Urinary bladder (tissue), 4 donors: ENCODE measurements around the gene R3HCC1L. TPM values are rescaled to one million over a fixed set of nuclear protein-coding genes. Genes with fewer than 3 reads are reported as not detected.
"Not testable (repeated sequence)": the region's sequence is repeated elsewhere in the genome, so short reads cannot be mapped to it uniquely, and the experiment has no call there.

Experiments used
- DNase-seq: peaks from one replicate; pipeline ENCODE4 v3.0.0-alpha.2; 2015; ENCODE audit errors: extremely low spot score
- H3K27ac ChIP-seq: one replicate; pipeline ENCODE4 v1.5.1; 2013; ENCODE audit warnings: low read depth, mild to moderate bottlenecking, moderate library complexity
- H3K36me3 ChIP-seq: one replicate; pipeline ENCODE4 v1.6.1; 2013; ENCODE audit warnings: mild to moderate bottlenecking, moderate library complexity; ENCODE audit not compliant: insufficient read depth
- H3K4me1 ChIP-seq: one replicate; pipeline ENCODE4 v1.6.1; 2013; ENCODE audit warnings: mild to moderate bottlenecking, moderate library complexity; ENCODE audit not compliant: insufficient read depth
- H3K4me3 ChIP-seq: one replicate; pipeline ENCODE4 v1.5.1; 2013; ENCODE audit warnings: low read depth, low read length
- WGBS: extraction: QIAGEN DNeasy Blood & Tissue Kit; methylation state at CpG from one replicate; pipeline ENCODE4 v1.1.7; 2013; 5-methylcytosine and 5-hydroxymethylcytosine counted together
- polyA plus RNA-seq: library from polyadenylated mRNA; stranded (reverse); fragments of 200-250 nt; gene quantifications from one replicate; pipeline ENCODE4 v1.2.3, GENCODE V29; 2013
- total RNA-seq: library from RNA; depleted of rRNA; stranded (reverse); fragments of >200 nt; gene quantifications from one replicate; pipeline ENCODE4 v1.2.3, GENCODE V29; 2014
- donor health status: healthy with polysubstance abuse.
- donor health status: healthy.

R3HCC1L gene
- total and polyA plus RNA-seq, 2 donors: 9.5 to 24.0 TPM

DNA sequence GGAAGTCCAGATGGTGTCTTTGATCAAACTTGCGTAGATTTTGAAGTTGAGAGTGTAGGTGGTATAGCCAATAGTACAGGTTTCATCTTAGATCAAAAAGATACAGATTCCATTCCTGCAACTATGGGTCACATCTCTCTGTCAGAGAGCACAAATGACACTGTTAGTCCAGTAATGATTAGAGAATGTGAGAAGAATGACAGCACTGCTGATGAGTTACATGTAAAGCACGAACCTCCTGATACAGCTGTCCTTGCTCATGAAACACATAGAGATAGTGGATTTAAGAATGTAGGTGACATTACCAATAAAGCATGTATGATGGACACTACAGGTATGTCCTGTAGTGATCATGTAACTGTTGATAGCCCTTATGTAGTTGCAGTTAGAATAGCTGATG is 74.5 kb downstream of the R3HCC1L start:
- Histone ChIP-seq H3K4me3 (no peak overlapping the region), H3K36me3 (peaks cover 2% of the 10 kb centered on the region), H3K27ac (no peak overlapping the region), H3K4me1 (no peaks in the 10 kb centered on the region)
- 97% methylated on average over 2 of the region's 2 CpGs for WGBS
- DNase-seq: no peak

DNA sequence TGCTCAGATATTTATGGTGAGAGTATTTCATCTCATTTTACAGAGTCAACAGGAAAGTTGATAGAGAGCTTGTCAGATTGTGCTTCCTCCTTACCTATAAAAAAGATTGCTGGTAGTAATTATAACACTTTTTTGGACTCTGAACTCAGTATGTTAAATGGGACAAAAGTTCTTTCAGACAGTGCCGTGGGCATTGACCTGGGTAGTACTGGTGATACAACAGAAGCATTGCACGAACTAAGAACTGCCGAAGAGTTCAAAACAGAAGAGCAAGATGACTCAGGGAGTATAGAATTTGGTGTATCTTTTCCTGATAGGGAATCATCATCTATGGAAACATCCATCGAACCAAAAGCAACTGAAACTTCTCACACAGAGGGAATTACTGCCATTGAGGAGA is 75.0 kb downstream of the R3HCC1L start:
- Histone ChIP-seq H3K4me3 (no peak overlapping the region), H3K27ac (no peak overlapping the region)
- 97% methylated on average over 4 of the region's 4 CpGs for WGBS

DNA sequence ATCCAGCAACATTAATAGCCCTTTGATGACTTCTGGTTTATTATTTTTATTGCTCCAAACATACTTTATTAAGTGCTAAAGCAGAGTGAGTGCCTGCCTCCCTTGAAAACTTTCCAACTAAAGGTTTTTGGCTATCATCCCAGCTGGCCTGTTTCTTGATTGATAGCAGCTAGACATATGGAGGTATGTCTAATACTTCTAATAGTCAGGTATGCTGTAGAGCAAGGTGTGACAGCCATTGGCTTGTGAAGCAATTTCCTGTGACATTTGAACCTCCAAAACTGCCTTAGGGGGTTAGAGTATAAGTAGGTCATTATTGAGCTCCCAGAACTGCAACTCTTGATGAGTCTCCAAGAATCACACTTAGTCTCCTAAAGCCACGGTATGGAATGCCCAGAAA is 77.7 kb downstream of the R3HCC1L start:
- Histone ChIP-seq H3K4me3 (no peak overlapping the region), H3K27ac (no peak overlapping the region), H3K4me1 (no peaks in the 10 kb centered on the region), H3K36me3 (peaks cover 2% of the 10 kb centered on the region)
- 77% methylated on average over 1 of the region's 1 CpG for WGBS
- DNase-seq: no peak

More for the DNA sequence above, 75.0 kb downstream of the R3HCC1L start:
- peaks cover 2% of the 10 kb centered on the region for H3K36me3 ChIP-seq
- no peaks in the 10 kb centered on the region for H3K4me1 ChIP-seq
- no peak for DNase-seq

DNA sequence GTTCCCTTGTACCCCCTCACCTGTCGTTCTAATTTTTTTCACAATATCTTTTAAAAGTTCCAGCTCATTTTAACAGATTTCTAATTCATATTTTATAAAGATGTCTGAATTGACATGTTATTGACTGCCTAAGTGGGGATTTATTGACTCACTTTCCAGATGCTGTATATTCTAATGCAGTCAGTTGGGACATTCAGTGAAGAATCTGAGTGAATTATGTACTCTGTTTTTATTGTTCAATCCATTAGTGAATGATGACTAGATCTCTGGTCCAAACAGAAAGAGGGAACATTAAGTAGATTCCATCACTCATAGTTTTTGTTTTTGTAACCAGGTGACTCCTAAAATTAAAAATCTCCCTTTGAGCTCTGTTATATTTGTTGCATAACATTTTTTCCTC is 79.3 kb downstream of the R3HCC1L start:
- H3K36me3 ChIP-seq: peaks cover 2% of the 10 kb centered on the region
- no peak overlapping the region for H3K4me3 ChIP-seq
- no peak overlapping the region for H3K27ac ChIP-seq
- H3K4me1 ChIP-seq: no peaks in the 10 kb centered on the region
- DNase-seq: no peak
- WGBS: 93% methylated on average over 1 of the region's 1 CpG

DNA sequence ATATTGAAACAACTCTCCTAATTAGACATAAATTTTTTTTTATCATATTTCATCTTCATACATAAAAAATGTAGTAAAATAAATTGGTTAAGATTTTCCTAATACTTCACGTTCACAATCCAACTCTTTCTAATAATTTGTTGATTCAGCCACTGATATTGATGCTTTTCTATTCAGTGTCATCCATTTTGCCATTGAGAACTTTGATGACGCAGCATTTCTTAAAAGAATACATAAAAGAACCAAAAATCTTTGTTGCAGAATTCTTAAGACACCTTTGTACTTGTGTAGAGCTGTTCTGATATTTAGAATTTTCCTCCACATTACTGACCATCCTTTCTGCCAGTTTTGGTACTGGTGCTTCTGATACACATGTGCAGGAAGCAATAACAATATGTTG is 80.9 kb downstream of the R3HCC1L start:
- no peak overlapping the region for H3K4me3 ChIP-seq
- 93% methylated on average over 2 of the region's 2 CpGs for WGBS
- no peaks in the 10 kb centered on the region for H3K4me1 ChIP-seq
- no peak for DNase-seq
- H3K27ac ChIP-seq: no peak overlapping the region
- H3K36me3 ChIP-seq: no peaks in the 10 kb centered on the region

DNA sequence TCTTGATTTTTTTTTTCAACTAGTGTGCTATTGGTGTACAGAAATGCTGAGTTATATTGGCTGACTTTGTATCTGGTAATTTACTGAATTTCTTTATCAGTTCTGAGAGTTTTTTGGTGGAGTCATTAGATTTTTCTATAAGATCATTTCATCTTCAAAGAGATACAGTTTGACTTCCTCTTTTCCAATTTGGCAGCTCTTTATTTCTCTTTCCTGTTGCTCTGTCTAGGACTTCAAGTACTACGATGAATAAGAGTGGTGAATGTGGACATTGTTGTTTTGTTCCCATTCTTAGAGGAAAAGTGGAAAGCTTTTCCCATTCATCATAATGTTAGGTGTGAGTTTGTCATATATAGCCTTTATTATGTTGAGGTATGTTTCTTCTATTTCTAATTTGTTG is 83.3 kb downstream of the R3HCC1L start:
- Histone ChIP-seq H3K4me1 (no peaks in the 10 kb centered on the region), H3K27ac (no peak overlapping the region), H3K4me3 (no peak overlapping the region), H3K36me3 (no peaks in the 10 kb centered on the region)
- 80% methylated on average over 1 of the region's 1 CpG for WGBS
- no peak for DNase-seq

DNA sequence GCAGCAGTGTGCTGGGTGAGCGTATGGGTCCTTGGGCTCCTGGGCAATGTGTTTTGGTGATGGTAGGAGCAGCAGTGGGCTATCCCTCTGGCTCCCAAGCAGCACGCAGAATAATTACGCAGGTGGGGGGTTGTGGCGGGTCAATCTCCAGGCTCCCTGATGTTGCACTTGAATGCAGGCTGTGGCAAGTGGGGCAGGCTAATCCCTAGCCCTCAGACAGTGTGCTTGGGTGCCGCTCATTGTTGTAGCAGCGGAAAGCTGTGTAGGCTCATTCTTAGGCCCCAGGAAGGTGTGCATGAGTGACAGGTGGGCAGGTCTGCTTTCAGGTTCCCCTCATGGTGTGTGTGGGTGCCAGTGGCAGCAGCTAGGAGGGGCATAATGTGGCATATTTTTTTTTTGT is 89.4 kb downstream of the R3HCC1L start:
- Histone ChIP-seq H3K4me3 (no peak overlapping the region), H3K27ac (no peak overlapping the region), H3K4me1 (no peaks in the 10 kb centered on the region), H3K36me3 (no peaks in the 10 kb centered on the region)
- DNase-seq: no peak
- WGBS: 95% methylated on average over 6 of the region's 6 CpGs

DNA sequence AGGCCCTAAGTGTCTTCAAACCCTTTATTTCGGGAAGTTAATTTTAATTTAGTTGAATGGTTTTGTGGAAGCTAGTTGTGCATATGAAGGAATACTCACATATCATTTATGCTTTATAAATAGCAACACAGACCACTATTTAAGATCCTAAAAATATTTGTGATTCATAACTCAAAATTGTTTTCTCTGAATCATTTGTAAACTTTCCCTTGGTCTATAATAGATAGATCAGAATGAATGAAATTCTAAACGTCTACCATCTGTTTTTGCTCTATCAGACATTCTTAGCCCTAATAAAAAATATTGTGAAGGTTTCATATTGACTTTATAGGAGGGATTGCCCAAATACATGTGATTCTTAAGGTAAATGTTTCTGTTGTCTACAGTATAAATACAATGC is 90.1 kb downstream of the R3HCC1L start:
- DNase-seq: no peak
- no peaks in the 10 kb centered on the region for H3K4me1 ChIP-seq
- 62% methylated on average over 2 of the region's 2 CpGs for WGBS
- no peak overlapping the region for H3K4me3 ChIP-seq
- H3K27ac ChIP-seq: no peak overlapping the region
- H3K36me3 ChIP-seq: no peaks in the 10 kb centered on the region

DNA sequence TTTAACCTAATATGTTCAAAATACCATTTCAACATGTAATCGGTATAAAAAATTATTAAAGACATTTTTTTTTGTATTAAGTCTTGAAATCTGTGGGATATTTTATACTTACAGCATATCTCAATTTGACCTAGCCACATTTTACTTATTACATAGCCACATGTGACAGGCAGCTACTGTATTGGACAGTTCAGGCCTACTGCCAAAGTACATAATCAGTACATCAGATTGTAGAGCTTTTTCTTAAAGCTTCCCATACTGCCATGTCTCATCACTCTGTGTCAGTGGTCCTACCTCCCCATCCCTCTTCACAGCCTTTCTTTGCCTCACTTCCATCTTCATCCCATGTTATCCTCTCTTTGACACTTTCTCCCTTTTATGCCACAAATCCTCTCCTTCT is 90.5 kb downstream of the R3HCC1L start:
- Histone ChIP-seq H3K27ac (no peak overlapping the region), H3K36me3 (no peaks in the 10 kb centered on the region), H3K4me1 (no peaks in the 10 kb centered on the region), H3K4me3 (no peak overlapping the region)
- WGBS: 92% methylated on average over 1 of the region's 1 CpG
- no peak for DNase-seq

DNA sequence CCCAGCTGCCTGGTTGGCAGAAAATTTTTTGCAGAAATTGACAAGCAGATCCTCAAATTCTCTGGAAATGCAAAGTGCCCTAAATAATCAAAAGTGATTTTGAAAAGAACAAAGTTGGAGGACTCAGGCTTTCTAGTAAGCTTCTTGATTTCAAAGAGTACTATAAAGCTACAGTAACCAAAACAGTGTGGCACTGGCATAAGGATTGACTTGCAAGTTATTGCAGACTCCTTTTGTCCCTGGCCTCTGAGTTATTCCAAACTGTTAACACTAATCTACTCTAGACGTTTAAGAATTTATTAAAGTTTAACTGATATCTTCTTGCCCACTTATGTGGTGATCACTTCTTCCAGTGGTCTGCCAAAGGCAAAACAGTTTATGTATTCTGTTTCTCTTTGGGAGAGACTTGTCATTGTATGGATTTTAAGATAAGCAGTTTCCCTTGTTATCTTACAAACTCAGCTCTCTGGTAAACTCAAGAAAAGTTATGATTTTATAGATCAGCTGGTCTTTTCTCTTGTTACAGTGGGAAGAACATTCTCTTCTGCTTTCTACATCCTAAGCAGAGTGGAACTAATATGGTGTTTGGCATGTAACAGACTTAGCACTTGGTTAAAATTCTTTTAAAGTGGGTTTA is 92.2 kb downstream of the R3HCC1L start:
- H3K27ac ChIP-seq: no peak overlapping the region
- H3K4me3 ChIP-seq: no peak overlapping the region
- WGBS: 33% methylated on average over 1 of the region's 1 CpG
- no peaks in the 10 kb centered on the region for H3K36me3 ChIP-seq
- no peaks in the 10 kb centered on the region for H3K4me1 ChIP-seq
- no peak for DNase-seq

DNA sequence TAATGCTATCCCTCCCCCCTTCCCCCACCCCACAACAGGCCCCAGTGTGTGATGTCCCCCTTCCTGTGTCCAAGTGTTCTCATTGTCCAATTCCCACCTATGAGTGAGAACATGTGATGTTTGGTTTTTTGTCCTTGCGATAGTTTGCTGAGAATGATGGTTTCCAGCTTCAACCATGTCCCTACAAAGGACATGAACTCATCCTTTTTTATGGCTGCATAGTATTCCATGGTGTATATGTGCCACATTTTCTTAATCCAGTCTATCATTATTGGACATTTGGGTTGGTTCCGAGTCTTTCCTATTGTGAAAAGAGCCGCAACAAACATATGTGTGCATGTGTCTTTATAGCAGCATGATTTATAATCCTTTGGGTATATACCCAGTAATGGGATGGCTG is 93.3 kb downstream of the R3HCC1L start:
- not testable (repeated sequence) for H3K36me3 ChIP-seq, DNase-seq, H3K4me3 ChIP-seq, H3K27ac ChIP-seq, H3K4me1 ChIP-seq
- WGBS: 96% methylated on average over 3 of the region's 3 CpGs

DNA sequence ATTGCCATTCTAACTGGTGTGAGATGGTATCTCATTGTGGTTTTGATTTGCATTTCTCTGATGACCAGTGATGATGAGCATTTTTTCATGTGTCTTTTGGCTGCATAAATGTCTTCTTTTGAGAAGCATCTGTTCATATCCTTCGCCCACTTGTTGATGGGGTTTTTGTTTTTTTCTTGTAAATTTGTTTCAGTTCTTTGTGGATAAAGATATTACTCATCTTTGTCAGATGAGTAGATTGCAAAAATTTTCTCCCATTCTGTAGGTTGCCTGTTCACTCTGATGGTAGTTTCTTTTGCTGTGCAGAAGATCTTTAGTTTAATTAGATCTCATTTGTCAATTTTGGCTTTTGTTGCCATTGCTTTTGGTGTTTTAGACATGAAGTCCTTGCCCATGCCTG is 93.8 kb downstream of the R3HCC1L start:
- H3K4me1 ChIP-seq, DNase-seq, H3K36me3 ChIP-seq, H3K27ac ChIP-seq, H3K4me3 ChIP-seq: not testable (repeated sequence)
- WGBS: 96% methylated on average over 1 of the region's 1 CpG

DNA sequence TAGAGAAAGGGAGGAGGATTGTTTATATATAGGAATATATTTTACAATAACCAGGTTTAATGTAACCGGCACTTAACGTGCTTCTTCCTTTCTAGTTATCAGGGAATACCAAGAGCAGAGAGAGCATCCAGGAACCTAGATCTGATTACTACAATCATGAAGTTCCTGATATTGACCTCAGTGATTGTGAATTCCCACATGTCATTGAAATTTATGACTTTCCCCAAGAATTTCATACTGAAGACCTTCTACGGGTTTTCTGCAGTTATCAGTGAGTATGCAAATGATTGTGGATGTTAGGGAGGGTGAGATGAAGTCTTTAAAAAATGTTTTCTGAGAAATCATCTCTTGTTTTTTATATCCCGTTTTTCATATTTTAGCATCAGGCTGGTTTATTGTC is 97.0 kb downstream of the R3HCC1L start:
- DNase-seq: no peak
- H3K27ac ChIP-seq: no peak overlapping the region
- no peaks in the 10 kb centered on the region for H3K4me1 ChIP-seq
- no peak overlapping the region for H3K4me3 ChIP-seq
- WGBS: 95% methylated on average over 4 of the region's 4 CpGs
- no peaks in the 10 kb centered on the region for H3K36me3 ChIP-seq

DNA sequence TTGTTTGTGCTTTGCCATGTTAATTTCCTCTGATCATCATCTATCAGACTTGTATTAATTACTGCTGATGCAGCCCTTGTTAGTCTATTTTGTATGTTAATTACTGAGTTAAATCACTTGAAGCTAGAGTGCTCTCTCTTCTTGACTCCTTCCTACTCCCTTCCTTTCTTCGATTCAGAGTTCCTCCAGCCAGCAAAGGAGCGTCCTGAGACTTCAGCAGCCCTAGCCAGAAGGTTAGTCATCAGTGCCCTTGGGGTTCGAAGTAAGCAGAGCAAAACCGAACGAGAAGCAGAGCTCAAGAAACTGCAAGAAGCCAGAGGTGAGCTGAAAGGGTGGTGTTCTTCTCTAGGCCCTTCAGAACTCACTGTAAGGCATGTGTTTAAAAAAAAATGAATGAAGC is 101.4 kb downstream of the R3HCC1L start:
- Histone ChIP-seq H3K4me3 (no peak overlapping the region), H3K4me1 (no peaks in the 10 kb centered on the region), H3K27ac (no peak overlapping the region), H3K36me3 (no peaks in the 10 kb centered on the region)
- DNase-seq: no peak
- WGBS: 79% methylated on average over 5 of the region's 5 CpGs

DNA sequence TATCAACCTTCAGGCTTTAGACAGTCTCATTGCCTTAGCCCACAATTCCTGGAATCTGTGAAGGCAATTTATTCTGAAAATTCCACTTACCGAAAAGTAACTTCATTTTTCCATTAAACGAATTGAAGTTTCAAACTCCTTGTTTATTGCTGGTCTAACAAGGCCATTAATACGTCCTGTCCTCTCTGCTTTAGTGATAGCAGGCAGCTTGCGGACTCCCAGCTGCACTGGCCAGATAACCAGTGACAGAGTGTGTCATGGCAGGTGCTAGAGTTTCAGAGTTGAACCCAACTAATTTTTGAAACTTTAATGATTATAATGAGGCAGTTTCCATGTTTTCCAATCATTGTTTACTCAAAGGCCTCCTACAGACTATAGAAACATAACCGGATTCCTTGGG is 102.4 kb downstream of the R3HCC1L start:
- DNase-seq: no peak
- no peak overlapping the region for H3K27ac ChIP-seq
- 66% methylated on average over 5 of the region's 5 CpGs for WGBS
- no peaks in the 10 kb centered on the region for H3K4me1 ChIP-seq
- no peak overlapping the region for H3K4me3 ChIP-seq
- no peaks in the 10 kb centered on the region for H3K36me3 ChIP-seq
